Neural cell (in vitro differentiated cells): Measurements from ENCODE around the gene USP22. TPM values are rescaled to one million over a fixed set of nuclear protein-coding genes. Genes with fewer than 3 reads are reported as not detected.
A peak's percentile ranks its signal among the peaks of the same experiment; 100 is the strongest.

Experiments used
- H2AFZ ChIP-seq: fragments of 200-600, 300-800 bp; sonication (generic), shearing (Covaris generic); 2 replicates; pipeline ENCODE4 v1.6.0; 2014; ENCODE audit warnings: low read depth, mild to moderate bottlenecking, antibody characterized with exemption, low read length, moderate library complexity
- H3F3A ChIP-seq: fragments of 200-600 bp; shearing (Covaris generic); 2 replicates; pipeline ENCODE4 v1.6.1; 2016; ENCODE audit warnings: mild to moderate bottlenecking, moderate library complexity, mixed read lengths, antibody characterized with exemption, low read length; ENCODE audit not compliant: insufficient read depth, poor library complexity, severe bottlenecking
- H3K27ac ChIP-seq: fragments of 200-600, 300-800 bp; sonication (generic), shearing (Covaris generic); 2 replicates; pipeline ENCODE4 v1.5.1; 2014; ENCODE audit warnings: mild to moderate bottlenecking, low read length, moderate library complexity
- H3K27me3 ChIP-seq: fragments of 300-800, 200-600 bp; sonication (generic), shearing (Covaris generic); 2 replicates; pipeline ENCODE4 v1.6.0; 2014; ENCODE audit warnings: mild to moderate bottlenecking, low read depth, low read length, moderate library complexity; ENCODE audit not compliant: insufficient read depth
- H3K36me3 ChIP-seq: fragments of 300-800, 200-600 bp; sonication (generic), shearing (Covaris generic); 2 replicates; pipeline ENCODE4 v1.5.1; 2014; ENCODE audit warnings: mild to moderate bottlenecking, antibody characterized with exemption, low read length, moderate library complexity; ENCODE audit not compliant: insufficient read depth
- H3K4me2 ChIP-seq: fragments of 300-800, 200-600 bp; sonication (generic), shearing (Covaris generic); 2 replicates; pipeline ENCODE4 v1.6.0; 2014; ENCODE audit warnings: mild to moderate bottlenecking, low read length
- H3K4me3 ChIP-seq: fragments of 300-800, 200-600 bp; sonication (generic), shearing (Covaris generic); 2 replicates; pipeline ENCODE4 v1.5.1; 2014; ENCODE audit warnings: mild to moderate bottlenecking, low read length, moderate library complexity
- H3K79me2 ChIP-seq: fragments of 200-600 bp; shearing (Covaris generic); replicated peaks from 2 replicates; pipeline ENCODE4 v1.6.0; 2014; ENCODE audit warnings: mild to moderate bottlenecking, low read length, moderate library complexity; ENCODE audit not compliant: insufficient read depth
- H3K9ac ChIP-seq: fragments of 300-800, 200-600 bp; sonication (generic), shearing (Covaris generic); 2 replicates; pipeline ENCODE4 v1.6.1; 2016; ENCODE audit warnings: mild to moderate bottlenecking, low read length, mixed read lengths
- H3K9me2 ChIP-seq: fragments of 200-600 bp; shearing (Covaris generic); 2 replicates; pipeline ENCODE4 v1.6.1; 2016; ENCODE audit warnings: mild to moderate bottlenecking, low read length, mixed read lengths; ENCODE audit not compliant: insufficient read depth
- H3K9me3 ChIP-seq: fragments of 200-600, 300-800 bp; sonication (generic), shearing (Covaris generic); 2 replicates; pipeline ENCODE4 v1.6.1; 2016; ENCODE audit warnings: mild to moderate bottlenecking, mixed run types, low read length, moderate library complexity, mixed read lengths
- H4K20me1 ChIP-seq: fragments of 200-600 bp; shearing (Covaris generic); 2 replicates; pipeline ENCODE4 v1.6.1; 2016; ENCODE audit warnings: mild to moderate bottlenecking, mixed run types; ENCODE audit not compliant: insufficient read depth
- EP300 ChIP-seq: fragments of 450-650 bp; conservative IDR thresholded peaks from 2 replicates; pipeline ENCODE4 v1.6.1; 2014; ENCODE audit warnings: antibody characterized with exemption, mild to moderate bottlenecking, moderate library complexity; ENCODE audit not compliant: poor library complexity, severe bottlenecking
- EZH2 ChIP-seq: fragments of 200-600, 300-800 bp; shearing (Covaris generic), sonication (generic); IDR thresholded peaks from 2 replicates; pipeline ENCODE4 v1.6.1; 2014; ENCODE audit warnings: antibody characterized with exemption, low read length, borderline replicate concordance, mild to moderate bottlenecking; ENCODE audit not compliant: insufficient read depth, poor library complexity, severe bottlenecking
- MXI1 ChIP-seq: fragments of 450-650 bp; conservative IDR thresholded peaks from 2 replicates; pipeline ENCODE4 v1.6.1; 2014; ENCODE audit warnings: antibody characterized with exemption, mild to moderate bottlenecking; ENCODE audit not compliant: poor library complexity, severe bottlenecking
- RAD21 ChIP-seq: fragments of 450-650 bp; conservative IDR thresholded peaks from 2 replicates; pipeline ENCODE4 v1.6.1; 2014; ENCODE audit warnings: antibody characterized with exemption, mild to moderate bottlenecking, moderate library complexity
- SMC3 ChIP-seq: fragments of 450-650 bp; conservative IDR thresholded peaks from 2 replicates; pipeline ENCODE4 v1.6.1; 2014; ENCODE audit warnings: antibody characterized with exemption, mild to moderate bottlenecking, moderate library complexity; ENCODE audit not compliant: poor library complexity
- TAF1 ChIP-seq: IDR thresholded peaks from 2 replicates; pipeline ENCODE4 v1.6.1; 2012; ENCODE audit warnings: low read depth
- polyA plus RNA-seq: library from polyadenylated mRNA; depleted of rRNA; stranded (reverse); fragments of >200 nt; gene quantifications from 2 replicates; pipeline ENCODE4 v1.2.3, GENCODE V29; 2014
- TF ChIP-seq, protein P1 (sequence below): fragments of 450-650 bp; IDR thresholded peaks from 2 replicates; pipeline ENCODE4 v1.5.1; 2014; ENCODE audit warnings: antibody characterized with exemption, mild to moderate bottlenecking, moderate library complexity; ENCODE audit not compliant: poor library complexity, severe bottlenecking
- TF ChIP-seq, protein P2 (sequence below): IDR thresholded peaks from 2 replicates; pipeline ENCODE4 v1.6.1; 2012; ENCODE audit warnings: borderline replicate concordance

Gene USP22
- polyA plus RNA-seq, 1 donor from 2014 or later = 269 TPM

DNA sequence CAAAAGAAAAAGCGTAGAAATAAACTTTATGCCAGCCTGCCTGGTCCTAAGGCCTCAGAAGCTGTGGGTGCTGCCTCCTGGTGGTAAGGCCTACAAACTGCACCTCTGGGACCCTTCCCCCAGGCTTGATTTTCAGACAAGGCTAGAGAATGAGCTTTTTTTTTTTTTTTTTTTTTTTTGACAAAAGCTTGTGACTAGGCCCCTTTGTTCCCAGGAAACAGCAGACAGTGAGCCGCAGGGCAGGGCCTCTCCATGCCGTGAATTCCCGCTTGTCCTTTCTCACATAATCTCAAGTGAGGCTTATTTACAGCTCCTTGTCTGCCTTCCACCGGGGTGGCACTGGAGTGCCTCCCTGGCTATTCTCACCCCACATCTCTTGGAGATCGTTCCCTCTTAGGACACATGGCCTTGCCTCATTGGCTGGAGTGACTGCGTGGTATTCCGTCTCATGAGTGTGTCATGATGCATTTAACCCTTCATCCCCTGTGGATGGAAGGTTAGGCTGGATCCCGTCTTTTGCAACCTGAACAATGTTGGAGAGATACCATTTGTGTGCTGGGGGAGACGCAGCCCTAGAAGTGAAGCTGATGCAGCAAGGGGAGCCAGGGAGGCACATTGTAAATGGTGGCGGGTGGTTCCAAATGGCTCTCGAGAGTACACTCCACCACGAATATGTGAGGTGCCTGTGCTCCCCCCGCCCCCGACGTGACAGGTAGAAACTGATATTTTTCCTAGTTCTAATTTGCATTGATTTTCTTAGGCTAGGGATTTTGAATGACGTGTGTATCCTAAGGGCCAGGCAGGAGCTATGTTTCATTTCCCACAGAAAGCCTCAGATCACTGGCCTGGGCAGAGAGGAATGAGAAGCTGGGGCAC lies 49.6 kb downstream of the USP22 start:
- H3K27me3 ChIP-seq = no peaks in the 10 kb centered on the region
- no peak overlapping the region for H3K4me2 ChIP-seq
- H3K4me3 ChIP-seq = no peak overlapping the region
- TF ChIP-seq, protein P1, sequence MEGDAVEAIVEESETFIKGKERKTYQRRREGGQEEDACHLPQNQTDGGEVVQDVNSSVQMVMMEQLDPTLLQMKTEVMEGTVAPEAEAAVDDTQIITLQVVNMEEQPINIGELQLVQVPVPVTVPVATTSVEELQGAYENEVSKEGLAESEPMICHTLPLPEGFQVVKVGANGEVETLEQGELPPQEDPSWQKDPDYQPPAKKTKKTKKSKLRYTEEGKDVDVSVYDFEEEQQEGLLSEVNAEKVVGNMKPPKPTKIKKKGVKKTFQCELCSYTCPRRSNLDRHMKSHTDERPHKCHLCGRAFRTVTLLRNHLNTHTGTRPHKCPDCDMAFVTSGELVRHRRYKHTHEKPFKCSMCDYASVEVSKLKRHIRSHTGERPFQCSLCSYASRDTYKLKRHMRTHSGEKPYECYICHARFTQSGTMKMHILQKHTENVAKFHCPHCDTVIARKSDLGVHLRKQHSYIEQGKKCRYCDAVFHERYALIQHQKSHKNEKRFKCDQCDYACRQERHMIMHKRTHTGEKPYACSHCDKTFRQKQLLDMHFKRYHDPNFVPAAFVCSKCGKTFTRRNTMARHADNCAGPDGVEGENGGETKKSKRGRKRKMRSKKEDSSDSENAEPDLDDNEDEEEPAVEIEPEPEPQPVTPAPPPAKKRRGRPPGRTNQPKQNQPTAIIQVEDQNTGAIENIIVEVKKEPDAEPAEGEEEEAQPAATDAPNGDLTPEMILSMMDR = peak; percentile 83
- TF ChIP-seq EZH2 = no peak
- peak; percentile 68 for TF ChIP-seq RAD21
- TF ChIP-seq MXI1 = peak; percentile 29
- TF ChIP-seq EP300 = no peak
- peak; percentile 75 for TF ChIP-seq SMC3
- H3F3A ChIP-seq = no peaks in the 10 kb centered on the region
- no peak overlapping the region for H2AFZ ChIP-seq
- no peaks in the 10 kb centered on the region for H3K79me2 ChIP-seq
- H3K9me2 ChIP-seq = no peaks in the 10 kb centered on the region
- H3K36me3 ChIP-seq = no peaks in the 10 kb centered on the region
- no peaks in the 10 kb centered on the region for H3K9me3 ChIP-seq
- peak overlapping the region; percentile 30 for H3K27ac ChIP-seq
- peak overlapping the region; percentile 15 for H3K9ac ChIP-seq
- H4K20me1 ChIP-seq = peaks cover under 1% of the 10 kb centered on the region

DNA sequence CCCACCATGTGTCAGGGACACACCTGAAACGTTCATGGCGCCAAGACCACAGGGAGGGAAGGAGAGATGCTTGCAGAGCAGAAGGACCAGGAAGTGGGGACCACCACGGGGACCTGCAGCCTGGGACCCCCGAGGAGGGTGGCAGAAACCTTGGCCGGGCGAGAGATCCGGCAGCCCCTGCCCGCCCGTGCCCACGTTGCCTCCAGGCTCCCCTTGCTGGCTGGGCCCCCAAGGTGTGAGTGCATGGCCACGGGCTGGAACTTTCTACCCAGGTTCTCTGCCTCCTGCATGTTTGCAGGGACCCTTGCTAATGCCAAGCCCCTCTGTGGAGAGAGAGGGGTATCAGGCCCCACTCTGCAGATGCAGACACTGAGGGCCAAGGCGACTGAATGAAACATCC lies 50.4 kb downstream of the USP22 start:
- Histone ChIP-seq H3K9me2 (no peaks in the 10 kb centered on the region), H3K79me2 (no peaks in the 10 kb centered on the region), H2AFZ (no peak overlapping the region), H3K36me3 (no peaks in the 10 kb centered on the region), H3K4me2 (no peak overlapping the region), H3F3A (no peaks in the 10 kb centered on the region), H3K4me3 (no peak overlapping the region), H3K9me3 (no peaks in the 10 kb centered on the region), H3K27me3 (no peaks in the 10 kb centered on the region), H3K27ac (no peak overlapping the region), H3K9ac (no peak overlapping the region), H4K20me1 (no peaks in the 10 kb centered on the region)
- no peak for TF ChIP-seq TAF1
- no peak for TF ChIP-seq EP300
- no peak for TF ChIP-seq RAD21
- TF ChIP-seq MXI1 = no peak

DNA sequence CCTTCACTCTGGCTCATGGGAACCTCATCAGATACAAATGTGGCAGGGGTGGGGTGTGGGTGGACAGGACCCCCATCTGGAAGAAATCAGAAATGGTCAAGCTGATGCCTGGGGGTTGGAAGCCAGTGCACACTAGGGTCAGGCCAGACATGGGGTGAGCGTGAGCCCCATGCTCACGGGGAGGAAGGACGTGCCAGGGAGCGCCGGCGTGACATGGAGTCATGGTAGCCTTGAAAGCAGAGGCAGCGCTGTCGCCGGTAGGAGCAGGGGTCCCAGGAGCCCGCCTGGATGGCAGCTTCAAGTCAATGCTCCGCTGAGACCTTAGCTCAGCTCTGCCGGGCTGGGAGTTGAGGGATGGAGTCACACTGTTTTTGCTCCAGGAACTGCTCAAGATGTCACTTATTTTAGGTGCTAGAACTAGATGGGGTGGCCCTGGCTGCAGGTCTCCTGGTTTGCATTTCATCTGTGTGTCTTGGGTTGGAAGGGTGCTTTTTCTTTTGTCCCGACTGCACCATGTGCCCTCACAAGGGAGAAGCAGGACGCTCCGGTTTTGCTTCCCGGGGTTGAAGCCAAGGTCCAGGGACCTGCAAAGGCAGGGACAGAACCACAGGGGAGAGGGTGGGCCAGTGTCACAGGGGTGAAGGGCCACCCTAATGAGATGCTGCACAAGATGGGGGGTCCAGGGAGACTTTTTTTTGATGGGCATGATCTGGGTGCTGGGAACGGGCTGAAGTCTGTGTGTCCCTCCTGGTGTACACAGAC lies 51.4 kb downstream of the USP22 start:
- Histone ChIP-seq H3K9me3 (no peaks in the 10 kb centered on the region), H3K79me2 (no peaks in the 10 kb centered on the region), H3K9ac (no peak overlapping the region), H3K27ac (no peak overlapping the region), H2AFZ (no peak overlapping the region), H3F3A (no peaks in the 10 kb centered on the region), H3K27me3 (no peaks in the 10 kb centered on the region), H3K4me3 (no peak overlapping the region), H3K4me2 (no peak overlapping the region), H4K20me1 (no peaks in the 10 kb centered on the region), H3K9me2 (no peaks in the 10 kb centered on the region), H3K36me3 (no peaks in the 10 kb centered on the region)
- TF ChIP-seq, protein P2, sequence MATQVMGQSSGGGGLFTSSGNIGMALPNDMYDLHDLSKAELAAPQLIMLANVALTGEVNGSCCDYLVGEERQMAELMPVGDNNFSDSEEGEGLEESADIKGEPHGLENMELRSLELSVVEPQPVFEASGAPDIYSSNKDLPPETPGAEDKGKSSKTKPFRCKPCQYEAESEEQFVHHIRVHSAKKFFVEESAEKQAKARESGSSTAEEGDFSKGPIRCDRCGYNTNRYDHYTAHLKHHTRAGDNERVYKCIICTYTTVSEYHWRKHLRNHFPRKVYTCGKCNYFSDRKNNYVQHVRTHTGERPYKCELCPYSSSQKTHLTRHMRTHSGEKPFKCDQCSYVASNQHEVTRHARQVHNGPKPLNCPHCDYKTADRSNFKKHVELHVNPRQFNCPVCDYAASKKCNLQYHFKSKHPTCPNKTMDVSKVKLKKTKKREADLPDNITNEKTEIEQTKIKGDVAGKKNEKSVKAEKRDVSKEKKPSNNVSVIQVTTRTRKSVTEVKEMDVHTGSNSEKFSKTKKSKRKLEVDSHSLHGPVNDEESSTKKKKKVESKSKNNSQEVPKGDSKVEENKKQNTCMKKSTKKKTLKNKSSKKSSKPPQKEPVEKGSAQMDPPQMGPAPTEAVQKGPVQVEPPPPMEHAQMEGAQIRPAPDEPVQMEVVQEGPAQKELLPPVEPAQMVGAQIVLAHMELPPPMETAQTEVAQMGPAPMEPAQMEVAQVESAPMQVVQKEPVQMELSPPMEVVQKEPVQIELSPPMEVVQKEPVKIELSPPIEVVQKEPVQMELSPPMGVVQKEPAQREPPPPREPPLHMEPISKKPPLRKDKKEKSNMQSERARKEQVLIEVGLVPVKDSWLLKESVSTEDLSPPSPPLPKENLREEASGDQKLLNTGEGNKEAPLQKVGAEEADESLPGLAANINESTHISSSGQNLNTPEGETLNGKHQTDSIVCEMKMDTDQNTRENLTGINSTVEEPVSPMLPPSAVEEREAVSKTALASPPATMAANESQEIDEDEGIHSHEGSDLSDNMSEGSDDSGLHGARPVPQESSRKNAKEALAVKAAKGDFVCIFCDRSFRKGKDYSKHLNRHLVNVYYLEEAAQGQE = no peak
